Neuronal stem cell (in vitro differentiated cells): Measurements from ENCODE around the gene PHF13.

Source experiments
- DNase-seq: peaks from one replicate; pipeline ENCODE4 v3.0.0-alpha.2; 2013; ENCODE audit warnings: low spot score
- H2AFZ ChIP-seq: one replicate; pipeline ENCODE4 v1.6.1; 2013; ENCODE audit warnings: mild to moderate bottlenecking, low read length, inconsistent platforms
- H2AK5ac ChIP-seq: 2 replicates; pipeline ENCODE4 v1.6.1; 2013; ENCODE audit warnings: low read depth, mild to moderate bottlenecking, inconsistent platforms, low read length, moderate library complexity, mixed read lengths
- H2BK120ac ChIP-seq: 2 replicates; pipeline ENCODE4 v1.6.1; 2013; ENCODE audit warnings: low read depth, mild to moderate bottlenecking, inconsistent platforms, low read length, moderate library complexity, mixed read lengths
- H2BK12ac ChIP-seq: one replicate; pipeline ENCODE4 v1.6.1; 2013; ENCODE audit warnings: low read length, inconsistent platforms
- H2BK15ac ChIP-seq: 2 replicates; pipeline ENCODE4 v1.6.1; 2013; ENCODE audit warnings: mild to moderate bottlenecking, low read length, inconsistent platforms, mixed read lengths
- H2BK5ac ChIP-seq: one replicate; pipeline ENCODE4 v1.6.1; 2013; ENCODE audit warnings: inconsistent platforms, mild to moderate bottlenecking, low read length, moderate library complexity
- H3K14ac ChIP-seq: one replicate; pipeline ENCODE4 v1.6.1; 2013; ENCODE audit warnings: low read length, inconsistent platforms
- H3K18ac ChIP-seq: 2 replicates; pipeline ENCODE4 v1.6.1; 2013; ENCODE audit warnings: low read length, inconsistent platforms
- H3K23ac ChIP-seq: 2 replicates; pipeline ENCODE4 v1.6.1; 2013; ENCODE audit warnings: low read depth, mild to moderate bottlenecking, mixed read lengths, low read length, inconsistent platforms; ENCODE audit not compliant: poor library complexity
- H3K27ac ChIP-seq: replicated peaks from 3 replicates; pipeline ENCODE4 v1.5.1; 2013; ENCODE audit warnings: low read length, inconsistent platforms
- H3K27me3 ChIP-seq, 3 experiments: 2 replicates each; pipeline ENCODE4 v1.6.1; 2013; ENCODE audit warnings: low read length in 3 of 3, mild to moderate bottlenecking in 2 of 3, inconsistent platforms in 1 of 3, low read depth in 1 of 3, mixed read lengths in 1 of 3, moderate library complexity in 1 of 3; ENCODE audit not compliant: control insufficient read depth in 3 of 3, insufficient read depth in 3 of 3
- H3K36me3 ChIP-seq, 2 donors: replicated peaks in 1 of 2; 2 replicates each; pipeline ENCODE4 v1.6.1; 2013; ENCODE audit warnings: low read length in 2 of 2; ENCODE audit not compliant: control insufficient read depth in 2 of 2, insufficient read depth in 2 of 2
- H3K4ac ChIP-seq: 2 replicates; pipeline ENCODE4 v1.6.1; 2013; ENCODE audit warnings: inconsistent platforms, mild to moderate bottlenecking, low read length, moderate library complexity
- H3K4me1 ChIP-seq, 2 donors: 1 replicate in 1 of 2; 2 replicates in 1 of 2; pipeline ENCODE4 v1.6.1; 2013; ENCODE audit warnings: low read length in 2 of 2, low read depth in 1 of 2; ENCODE audit not compliant: control insufficient read depth in 2 of 2, insufficient read depth in 1 of 2
- H3K4me2 ChIP-seq: one replicate; pipeline ENCODE4 v1.6.1; 2013; ENCODE audit warnings: mild to moderate bottlenecking, low read length, inconsistent platforms; ENCODE audit not compliant: insufficient read depth, poor library complexity, severe bottlenecking
- H3K4me3 ChIP-seq, 2 donors: 2 replicates each; pipeline ENCODE4 v1.5.1; 2013; ENCODE audit warnings: low read length in 2 of 2, mild to moderate bottlenecking in 2 of 2, inconsistent platforms in 1 of 2, moderate library complexity in 1 of 2
- H3K79me1 ChIP-seq: one replicate; pipeline ENCODE4 v1.6.1; 2013; ENCODE audit warnings: low read depth, mild to moderate bottlenecking, inconsistent platforms, low read length, moderate library complexity
- H3K9ac ChIP-seq: one replicate; pipeline ENCODE4 v1.6.1; 2013; ENCODE audit warnings: mild to moderate bottlenecking, low read depth, low read length, inconsistent platforms; ENCODE audit not compliant: poor library complexity
- H3K9me3 ChIP-seq, 2 donors: replicated peaks in 1 of 2; 2 replicates each; pipeline versions ENCODE3 to v1.6.1; 2013; ENCODE audit warnings: low read length in 2 of 2, mild to moderate bottlenecking in 2 of 2, inconsistent platforms in 1 of 2, low read depth in 1 of 2, mixed read lengths in 1 of 2, moderate library complexity in 1 of 2; ENCODE audit not compliant: control insufficient read depth in 2 of 2, insufficient read depth in 1 of 2
- H4K8ac ChIP-seq: one replicate; pipeline ENCODE4 v1.6.1; 2013; ENCODE audit warnings: low read depth, mild to moderate bottlenecking, inconsistent platforms, low read length, moderate library complexity
- H4K91ac ChIP-seq: one replicate; pipeline ENCODE4 v1.6.1; 2013; ENCODE audit warnings: low read length, low read depth, mild to moderate bottlenecking, inconsistent platforms; ENCODE audit not compliant: poor library complexity
- WGBS, 2 donors: extraction: QIAGEN DNeasy Blood & Tissue Kit; methylation state at CpG; one replicate each; pipeline ENCODE4 v1.1.7; 2013; ENCODE audit warnings: missing lambda C conversion rate in 2 of 2, mixed read lengths in 1 of 2; ENCODE audit not compliant: insufficient read length in 2 of 2, insufficient replicate concordance in 1 of 2; ENCODE audit errors: extremely low coverage in 2 of 2; 5-methylcytosine and 5-hydroxymethylcytosine counted together

PHF13 gene

DNA sequence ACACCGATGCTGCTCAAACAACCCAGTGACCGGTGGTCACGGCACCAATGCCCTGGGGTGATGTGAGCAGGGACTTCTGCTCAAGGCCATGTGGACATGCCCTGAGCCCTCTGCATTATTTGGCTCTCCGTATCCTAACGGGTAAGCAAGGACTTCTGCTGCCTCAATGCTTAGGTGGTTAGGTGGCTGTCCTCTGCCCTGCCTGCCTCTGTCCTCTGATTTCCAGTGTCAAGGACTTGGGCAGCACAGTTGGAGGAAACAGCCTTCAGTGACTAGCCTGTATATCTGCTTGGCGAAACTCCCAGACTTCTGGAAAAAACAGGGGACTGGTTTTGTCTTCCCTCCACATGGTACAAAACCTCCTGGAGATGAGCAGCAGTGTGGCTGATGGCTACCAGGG, 53.6 kb downstream of the PHF13 start:
- Histone ChIP-seq H2BK120ac (no peak overlapping the region), H4K8ac (no peak overlapping the region), H2BK12ac (no peak overlapping the region), H4K91ac (no peak overlapping the region), H3K9ac (peak overlapping the region; percentile 67), H3K23ac (peak overlapping the region; percentile 75), H3K14ac (no peak overlapping the region), H2BK5ac (no peak overlapping the region), H3K18ac (no peak overlapping the region), H3K4me1 (no peaks in the 10 kb centered on the region), H3K27me3 (no peaks in the 10 kb centered on the region), H2AK5ac (no peak overlapping the region), H2AFZ (no peak overlapping the region), H3K36me3 (peaks cover 15 to 62% of the 10 kb centered on the region in 2 donors), H3K4me3 (no peak overlapping the region), H3K4me2 (no peak overlapping the region), H3K4ac (no peak overlapping the region), H2BK15ac (no peak overlapping the region), H3K27ac (no peak overlapping the region), H3K9me3 (peaks cover 2 to 3% of the 10 kb centered on the region in 2 donors), H3K79me1 (peaks cover 4% of the 10 kb centered on the region)
- no CpG with 5 or more reads among the region's 6 CpGs for WGBS, 2 donors
- DNase-seq, result no peak

DNA sequence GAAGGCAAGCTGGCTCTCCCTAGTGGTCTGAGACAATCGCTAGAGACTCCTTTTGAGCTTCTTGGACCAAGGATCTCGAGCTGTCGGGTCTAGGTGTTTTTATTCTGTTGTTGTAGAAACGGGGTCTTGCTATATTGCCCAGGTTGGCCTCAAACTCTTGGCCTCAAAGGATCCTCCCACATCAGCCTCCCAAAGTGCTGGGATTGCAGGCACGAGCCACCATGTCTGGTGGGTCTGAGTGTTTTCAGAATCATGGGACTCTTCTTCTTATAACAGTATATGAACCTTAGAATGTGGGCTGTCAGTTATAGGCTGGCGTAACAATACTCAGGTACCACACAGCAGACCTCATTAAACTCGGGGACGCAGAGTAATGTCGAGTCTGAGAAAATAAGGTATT, 55.0 kb downstream of the PHF13 start:
- Histone ChIP-seq H2BK120ac (no peak overlapping the region), H2BK12ac (no peak overlapping the region), H3K27me3 (no peaks in the 10 kb centered on the region), H3K9ac (no peak overlapping the region), H3K4ac (no peak overlapping the region), H3K27ac (no peak overlapping the region), H2AK5ac (no peak overlapping the region), H4K8ac (no peak overlapping the region), H2BK15ac (no peak overlapping the region), H4K91ac (no peak overlapping the region), H3K4me2 (no peak overlapping the region), H3K14ac (no peak overlapping the region), H2BK5ac (no peak overlapping the region), H3K9me3 (peaks cover 2 to 3% of the 10 kb centered on the region in 2 donors), H3K23ac (no peak overlapping the region), H3K4me3 (no peak overlapping the region), H3K79me1 (peaks cover 4% of the 10 kb centered on the region), H3K36me3 (peaks cover 19 to 63% of the 10 kb centered on the region in 2 donors), H2AFZ (no peak overlapping the region), H3K4me1 (no peaks in the 10 kb centered on the region), H3K18ac (no peak overlapping the region)
- DNase-seq, result no peak
- no CpG with 5 or more reads among the region's 9 CpGs for WGBS, 2 donors

DNA sequence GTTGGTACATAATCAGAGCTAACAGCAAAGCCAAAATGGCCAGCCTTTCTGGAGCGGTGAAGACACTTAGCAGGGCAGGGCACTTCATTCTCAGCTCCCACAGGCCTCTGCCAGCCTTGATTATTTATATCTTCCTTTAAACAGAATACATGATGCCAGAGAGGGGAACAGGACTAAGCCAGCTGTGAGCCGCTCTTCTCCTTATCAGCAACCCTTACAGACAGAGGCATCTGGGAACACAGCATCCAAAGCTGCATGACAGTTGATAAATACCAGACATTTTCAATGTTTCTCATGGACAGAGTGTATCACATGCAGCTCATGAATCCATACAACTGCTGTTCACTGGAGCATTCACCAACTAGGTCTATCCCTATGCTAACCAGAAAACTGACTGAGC, 59.0 kb downstream of the PHF13 start:
- Histone ChIP-seq H2BK12ac (no peak overlapping the region), H3K14ac (no peak overlapping the region), H3K4me2 (no peak overlapping the region), H3K27ac (no peak overlapping the region), H4K8ac (no peak overlapping the region), H3K18ac (no peak overlapping the region), H2BK5ac (no peak overlapping the region), H3K79me1 (no peaks in the 10 kb centered on the region), H3K27me3 (no peaks in the 10 kb centered on the region), H3K4me1 (no peaks in the 10 kb centered on the region), H2AFZ (no peak overlapping the region), H3K4me3 (no peak overlapping the region), H3K23ac (no peak overlapping the region), H4K91ac (no peak overlapping the region), H3K9ac (no peak overlapping the region), H2AK5ac (no peak overlapping the region), H3K9me3 (peaks cover 2 to 3% of the 10 kb centered on the region in 2 donors), H2BK15ac (no peak overlapping the region), H3K4ac (no peak overlapping the region), H2BK120ac (no peak overlapping the region), H3K36me3 (peaks cover 18 to 70% of the 10 kb centered on the region in 2 donors)
- WGBS, 2 donors, result no CpG with 5 or more reads among the region's 2 CpGs
- no peak for DNase-seq
